AG09309 (cell line): ENCODE measurements around the gene BEND7.

Experiments used
- DNase-seq: peaks from one replicate; pipeline ENCODE4 v3.0.0-alpha.2; 2010; ENCODE audit warnings: low read depth
- H3K4me3 ChIP-seq: 2 replicates; pipeline ENCODE4 v1.5.1; 2011; ENCODE audit warnings: mild to moderate bottlenecking, low read depth, low read length, moderate library complexity; ENCODE audit not compliant: control insufficient read depth
- CTCF ChIP-seq: IDR thresholded peaks from 2 replicates; pipeline ENCODE4 v1.5.1; 2011; ENCODE audit warnings: mild to moderate bottlenecking, low read depth, low read length, inconsistent platforms; ENCODE audit not compliant: insufficient read depth, control insufficient read depth; ENCODE audit errors: missing control alignments

Gene BEND7

GRCh38 chr10:13485623-13486022 is 43.2 kb downstream of the BEND7 start:
- peak; percentile 36 for TF ChIP-seq CTCF
- no peak for DNase-seq
- no peak overlapping the region for H3K4me3 ChIP-seq

- TF ChIP-seq CTCF: no peak
- no peak overlapping the region for H3K4me3 ChIP-seq
- DNase-seq: no peak
Measured at GRCh38 chr10:13483951-13484350, 44.9 kb downstream of the BEND7 start.

GRCh38 chr10:13483073-13483472 is 45.7 kb downstream of the BEND7 start:
- no peak for DNase-seq
- H3K4me3 ChIP-seq: no peak overlapping the region

GRCh38 chr10:13481690-13482089 is 47.1 kb downstream of the BEND7 start:
- TF ChIP-seq CTCF: no peak
- H3K4me3 ChIP-seq: no peak overlapping the region

More at GRCh38 chr10:13483073-13483472, 45.7 kb downstream of the BEND7 start:
- no peak for TF ChIP-seq CTCF

GRCh38 chr10:13475124-13475523 is 53.7 kb downstream of the BEND7 start:
- no peak for DNase-seq
- H3K4me3 ChIP-seq: no peak overlapping the region
- no peak for TF ChIP-seq CTCF

More at GRCh38 chr10:13481690-13482089, 47.1 kb downstream of the BEND7 start:
- DNase-seq: no peak

- no peak for DNase-seq
- TF ChIP-seq CTCF: no peak
- H3K4me3 ChIP-seq: no peak overlapping the region
Measured at GRCh38 chr10:13473986-13474385, 54.8 kb downstream of the BEND7 start.

GRCh38 chr10:13472359-13472758 is 56.5 kb downstream of the BEND7 start:
- no peak for TF ChIP-seq CTCF
- no peak overlapping the region for H3K4me3 ChIP-seq
- DNase-seq: no peak
